Activated CD4-positive, alpha-beta memory T cell treated with anti-CD3 and anti-CD28 coated beads for 36 hours (primary cell): ENCODE measurements around the gene MMP3. TPM values are rescaled to one million over a fixed set of nuclear protein-coding genes. Genes with fewer than 3 reads are reported as not detected.

Experiments
- CTCF ChIA-PET: fragments of 350-600 bp; sonication (Branson Sonifier 250); formaldehyde crosslinking; loops from one replicate; lab custom pipeline; 2021; ENCODE audit warnings: antibody characterized with exemption, inconsistent platforms; lab: Charles Lee
- POLR2A ChIA-PET: fragments of 350-600 bp; sonication (Branson Sonifier 250); formaldehyde crosslinking; loops from one replicate; lab custom pipeline; 2021; ENCODE audit warnings: antibody characterized with exemption; lab: Charles Lee
- DNase-seq: peaks from one replicate; pipeline ENCODE4 v3.0.0-alpha.2; 2020
- H3K27ac Mint-ChIP-seq: one replicate; pipeline ENCODE4 v1.8.0; 2021; ENCODE audit warnings: mixed read lengths
- H3K27me3 Mint-ChIP-seq: one replicate; pipeline ENCODE4 v1.8.0; 2021; ENCODE audit warnings: mixed read lengths
- H3K36me3 Mint-ChIP-seq: one replicate; pipeline ENCODE4 v1.8.0; 2021; ENCODE audit warnings: mixed read lengths
- H3K4me1 Mint-ChIP-seq: one replicate; pipeline ENCODE4 v1.8.0; 2021; ENCODE audit warnings: low read depth, mixed read lengths
- H3K4me3 Mint-ChIP-seq: one replicate; pipeline ENCODE4 v1.8.0; 2021; ENCODE audit warnings: mild to moderate bottlenecking, mixed read lengths
- H3K9me3 Mint-ChIP-seq: one replicate; pipeline ENCODE4 v1.8.0; 2021; ENCODE audit warnings: mixed read lengths
- intact Hi-C: fragments of 100-400 bp; cut with micrococcal nuclease; formaldehyde crosslinking; loops from one replicate; pipeline ENCODE4 v1.15.1; 2023
- total RNA-seq, 2 experiments: library from RNA; stranded (reverse); gene quantifications; one replicate each; pipeline ENCODE4 v1.2.3, GENCODE V29; 2021

MMP3 gene
- total RNA-seq, 2 experiments from 2014 or later, result not detected

DNA sequence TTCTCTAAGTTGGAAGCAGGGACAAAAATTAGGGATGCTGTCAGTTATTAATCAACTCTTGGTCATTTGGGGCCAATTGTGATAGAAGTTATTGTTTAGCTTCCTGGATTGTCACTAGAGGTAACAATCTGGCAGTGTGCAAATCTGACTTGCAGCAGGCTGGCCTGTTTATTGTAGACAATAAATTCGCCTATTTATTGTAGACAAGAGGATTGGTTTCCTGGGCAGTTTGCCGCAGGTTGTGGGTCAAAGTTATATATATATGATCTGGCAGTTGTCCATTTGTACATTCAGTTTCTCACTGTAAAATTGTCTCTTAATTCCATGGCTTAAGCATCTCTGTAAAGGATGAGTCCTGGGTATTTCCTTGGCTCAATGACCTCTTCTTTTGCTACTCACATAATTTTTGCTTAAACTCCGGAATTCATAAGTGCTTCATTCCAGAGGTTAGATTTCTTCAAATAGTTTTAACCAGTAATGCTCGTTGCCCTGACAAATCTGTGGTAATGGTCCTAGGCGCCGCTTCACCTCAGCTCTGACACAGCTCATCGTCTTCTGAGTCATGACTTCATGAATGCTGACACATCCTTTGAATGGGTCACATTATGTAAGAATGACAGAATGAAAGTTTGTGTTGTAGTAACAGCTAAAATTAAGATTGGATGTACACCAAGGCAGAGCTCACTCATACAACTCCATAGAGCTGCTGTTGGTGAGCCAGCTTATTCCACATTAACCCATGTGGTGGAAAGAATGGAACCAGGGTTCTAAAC lies 7.8 kb upstream of the MMP3 start:
- CTCF ChIA-PET, result no interaction called here
- Mint-ChIP-seq H3K27me3 (peaks cover 7% of the 10 kb centered on the region), H3K4me1 (no peaks in the 10 kb centered on the region), H3K4me3 (no peak overlapping the region), H3K36me3 (no peaks in the 10 kb centered on the region), H3K27ac (no peak overlapping the region), H3K9me3 (no peaks in the 10 kb centered on the region)
- POLR2A ChIA-PET, result no interaction called here
- DNase-seq, result no peak
- intact Hi-C loops, result no loop called here

DNA sequence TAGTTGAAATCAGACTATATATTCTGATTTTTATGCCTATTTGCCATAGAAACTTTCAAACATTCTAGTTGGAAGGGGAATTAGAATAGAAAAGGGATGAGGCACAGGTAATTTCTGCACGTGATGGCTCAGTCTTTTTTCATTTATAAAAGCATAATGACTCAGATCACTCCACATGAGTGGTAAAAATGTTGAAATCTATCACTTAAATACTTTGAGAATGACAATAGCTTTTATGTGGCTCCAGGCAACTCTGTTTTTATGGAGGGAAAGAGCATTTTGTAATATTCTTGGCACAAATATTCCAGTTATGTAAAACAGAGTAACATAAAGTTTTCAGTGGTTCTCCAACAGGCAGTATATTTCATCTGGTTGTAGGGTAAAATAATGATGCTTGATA lies 5.9 kb upstream of the MMP3 start:
- no peak for DNase-seq
- H3K4me3 Mint-ChIP-seq, result no peak overlapping the region
- H3K27ac Mint-ChIP-seq, result no peak overlapping the region
- no peaks in the 10 kb centered on the region for H3K9me3 Mint-ChIP-seq
- H3K36me3 Mint-ChIP-seq, result no peaks in the 10 kb centered on the region
- peaks cover 6% of the 10 kb centered on the region for H3K27me3 Mint-ChIP-seq
- CTCF ChIA-PET, result no interaction called here
- POLR2A ChIA-PET, result no interaction called here
- no peaks in the 10 kb centered on the region for H3K4me1 Mint-ChIP-seq
- intact Hi-C loops, result no loop called here

DNA sequence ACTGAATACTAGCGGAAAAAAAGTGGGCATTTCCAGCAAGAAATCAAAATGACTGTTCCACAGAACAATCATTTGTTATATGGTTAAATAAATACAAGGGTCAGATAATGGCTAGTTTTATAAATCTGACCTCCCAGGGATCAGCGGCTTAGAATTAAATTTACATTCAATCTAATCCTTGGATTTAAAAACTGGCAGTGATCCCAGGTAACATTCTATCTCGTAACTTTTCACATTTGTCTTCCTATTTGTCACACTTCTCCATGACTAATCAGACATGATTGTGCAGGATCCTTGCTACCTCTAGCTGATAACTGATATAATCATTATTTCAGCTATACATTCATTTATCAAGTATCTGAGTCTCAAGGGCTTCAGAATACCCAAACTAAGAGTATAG lies 2.9 kb upstream of the MMP3 start:
- ChIA-PET POLR2A (no interaction called here), CTCF (no interaction called here)
- H3K4me3 Mint-ChIP-seq, result no peak overlapping the region
- H3K4me1 Mint-ChIP-seq, result no peaks in the 10 kb centered on the region
- intact Hi-C loops, result no loop called here
- no peaks in the 10 kb centered on the region for H3K36me3 Mint-ChIP-seq
- DNase-seq, result no peak
- H3K27ac Mint-ChIP-seq, result no peak overlapping the region
- peaks cover 3% of the 10 kb centered on the region for H3K27me3 Mint-ChIP-seq
- H3K9me3 Mint-ChIP-seq, result no peaks in the 10 kb centered on the region

DNA sequence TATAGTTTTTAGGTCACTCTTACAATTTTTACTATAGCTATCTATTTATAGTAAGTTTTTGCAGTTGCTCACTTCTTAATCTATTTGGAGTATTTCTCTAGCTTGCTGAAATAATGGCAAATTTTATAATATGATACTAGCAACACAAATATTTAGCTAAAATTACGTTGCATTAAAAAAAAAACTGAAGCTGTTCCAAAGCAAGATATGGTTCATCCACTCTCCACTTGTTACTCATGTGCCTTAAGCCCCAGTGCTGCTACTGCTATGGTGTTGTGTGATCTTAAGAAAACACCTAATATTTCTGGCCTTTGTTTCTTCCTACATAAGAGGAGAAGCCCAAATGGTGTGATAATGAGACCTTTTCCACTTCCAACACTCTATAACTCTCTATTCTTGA lies 479 bp downstream of the MMP3 start:
- H3K36me3 Mint-ChIP-seq, result no peaks in the 10 kb centered on the region
- no peak overlapping the region for H3K4me3 Mint-ChIP-seq
- H3K9me3 Mint-ChIP-seq, result no peaks in the 10 kb centered on the region
- H3K27me3 Mint-ChIP-seq, result no peaks in the 10 kb centered on the region
- no peak for DNase-seq
- ChIA-PET CTCF (interaction anchor here (1.2 kb wide), 1 partner anchor 176 kb away, joined by 3 read pairs; no protein-coding TSS in a partner anchor), POLR2A (no interaction called here)
- H3K27ac Mint-ChIP-seq, result no peak overlapping the region
- intact Hi-C loops, result no loop called here
- H3K4me1 Mint-ChIP-seq, result no peaks in the 10 kb centered on the region

DNA sequence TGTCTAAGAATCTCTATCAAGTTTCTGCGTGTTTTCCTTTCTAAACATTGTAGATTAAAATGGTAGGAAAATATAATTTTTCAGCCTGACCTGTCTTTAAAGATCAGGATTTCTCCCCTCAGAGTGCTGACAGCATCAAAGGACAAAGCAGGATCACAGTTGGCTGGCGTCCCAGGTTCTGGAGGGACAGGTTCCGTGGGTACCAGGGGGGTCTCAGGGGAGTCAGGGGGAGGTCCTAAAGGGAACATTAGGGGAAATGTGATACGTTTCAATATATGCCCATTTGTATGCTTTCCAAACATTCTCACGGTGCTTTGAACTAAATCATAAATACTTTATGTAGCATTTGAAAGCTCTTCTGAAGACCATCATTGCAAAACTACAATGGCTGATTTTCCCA lies 3.4 kb downstream of the MMP3 start:
- Mint-ChIP-seq H3K9me3 (no peaks in the 10 kb centered on the region), H3K36me3 (no peaks in the 10 kb centered on the region), H3K4me3 (no peak overlapping the region), H3K4me1 (no peaks in the 10 kb centered on the region), H3K27me3 (no peaks in the 10 kb centered on the region), H3K27ac (no peak overlapping the region)
- intact Hi-C loops, result no loop called here
- ChIA-PET POLR2A (no interaction called here), CTCF (no interaction called here)
- DNase-seq, result no peak

DNA sequence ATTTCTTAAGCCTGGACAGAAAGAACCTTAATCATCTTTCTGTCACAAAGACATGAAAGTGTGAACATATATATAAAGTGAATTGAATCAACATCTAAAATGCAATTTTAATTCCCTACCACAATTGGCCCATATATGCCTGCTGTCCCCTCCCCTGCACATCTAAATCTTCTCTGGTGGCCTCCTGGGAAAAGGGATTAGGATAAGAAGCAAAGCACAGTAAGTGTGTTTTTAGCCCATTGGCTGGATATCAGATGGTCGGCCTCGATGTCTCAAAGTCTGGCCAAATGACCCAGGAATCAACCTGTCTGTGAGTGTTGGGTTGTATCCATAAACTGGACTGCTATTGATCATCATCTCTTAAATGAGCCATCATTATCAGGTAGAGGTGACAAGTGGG lies 5.8 kb downstream of the MMP3 start:
- POLR2A ChIA-PET, result no interaction called here
- H3K36me3 Mint-ChIP-seq, result no peaks in the 10 kb centered on the region
- H3K27me3 Mint-ChIP-seq, result no peaks in the 10 kb centered on the region
- H3K4me3 Mint-ChIP-seq, result no peak overlapping the region
- DNase-seq, result no peak
- CTCF ChIA-PET, result no interaction called here
- H3K9me3 Mint-ChIP-seq, result no peaks in the 10 kb centered on the region
- intact Hi-C loops, result no loop called here
- H3K27ac Mint-ChIP-seq, result no peak overlapping the region
- H3K4me1 Mint-ChIP-seq, result no peaks in the 10 kb centered on the region

DNA sequence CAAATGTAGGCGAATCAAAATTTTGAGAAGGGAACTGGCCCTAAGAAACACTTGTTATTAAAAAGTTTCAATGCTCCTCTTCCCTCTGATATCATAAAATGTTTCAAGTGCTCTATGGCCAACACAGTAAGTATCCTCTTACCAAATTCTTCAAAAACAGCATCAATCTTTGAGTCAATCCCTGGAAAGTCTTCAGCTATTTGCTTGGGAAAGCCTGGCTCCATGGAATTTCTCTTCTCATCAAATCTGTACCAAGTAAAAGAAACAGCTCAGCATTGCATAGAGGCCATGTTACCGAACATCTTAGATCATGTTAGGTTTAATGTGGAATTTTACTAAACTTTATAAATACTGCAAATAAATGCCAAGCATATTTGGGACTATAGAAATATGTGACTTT lies 6.3 kb downstream of the MMP3 start:
- H3K27ac Mint-ChIP-seq, result no peak overlapping the region
- no peaks in the 10 kb centered on the region for H3K9me3 Mint-ChIP-seq
- ChIA-PET POLR2A (no interaction called here), CTCF (no interaction called here)
- peaks cover 2% of the 10 kb centered on the region for H3K27me3 Mint-ChIP-seq
- H3K36me3 Mint-ChIP-seq, result no peaks in the 10 kb centered on the region
- intact Hi-C loops, result no loop called here
- no peak for DNase-seq
- H3K4me3 Mint-ChIP-seq, result no peak overlapping the region
- H3K4me1 Mint-ChIP-seq, result no peaks in the 10 kb centered on the region

DNA sequence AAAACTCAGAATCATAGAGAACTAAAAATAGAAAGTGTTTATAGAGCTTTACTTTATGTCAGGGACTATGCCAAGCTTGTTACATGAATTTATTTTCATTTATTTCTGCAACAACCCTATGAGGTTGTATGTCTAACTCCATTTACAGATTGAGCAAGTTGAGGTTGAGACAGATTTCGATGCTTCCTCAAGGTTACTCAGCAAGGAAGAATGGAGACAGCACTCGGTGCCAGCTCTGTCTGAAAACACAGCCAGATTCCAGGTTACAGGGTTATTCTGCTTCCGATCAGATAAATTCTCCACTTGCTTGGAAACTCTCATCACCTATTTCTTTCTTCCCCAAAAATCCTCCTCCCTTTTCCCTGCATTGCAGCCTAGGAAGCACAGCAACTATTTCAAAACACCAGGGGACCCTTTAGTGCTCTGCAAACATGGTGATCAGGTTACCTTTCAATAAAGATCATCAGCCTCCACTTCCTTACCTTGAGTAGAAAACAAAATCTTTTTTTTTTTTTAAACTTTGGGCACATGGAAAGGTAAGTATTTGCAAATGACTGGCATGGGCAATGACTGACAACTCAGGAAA lies 7.0 kb downstream of the MMP3 start:
- DNase-seq, result no peak
- H3K27me3 Mint-ChIP-seq, result peaks cover 9% of the 10 kb centered on the region
- H3K4me3 Mint-ChIP-seq, result no peak overlapping the region
- no peaks in the 10 kb centered on the region for H3K9me3 Mint-ChIP-seq
- CTCF ChIA-PET, result no interaction called here
- intact Hi-C loops, result no loop called here
- no peaks in the 10 kb centered on the region for H3K4me1 Mint-ChIP-seq
- POLR2A ChIA-PET, result no interaction called here
- H3K36me3 Mint-ChIP-seq, result no peaks in the 10 kb centered on the region
- H3K27ac Mint-ChIP-seq, result no peak overlapping the region

DNA sequence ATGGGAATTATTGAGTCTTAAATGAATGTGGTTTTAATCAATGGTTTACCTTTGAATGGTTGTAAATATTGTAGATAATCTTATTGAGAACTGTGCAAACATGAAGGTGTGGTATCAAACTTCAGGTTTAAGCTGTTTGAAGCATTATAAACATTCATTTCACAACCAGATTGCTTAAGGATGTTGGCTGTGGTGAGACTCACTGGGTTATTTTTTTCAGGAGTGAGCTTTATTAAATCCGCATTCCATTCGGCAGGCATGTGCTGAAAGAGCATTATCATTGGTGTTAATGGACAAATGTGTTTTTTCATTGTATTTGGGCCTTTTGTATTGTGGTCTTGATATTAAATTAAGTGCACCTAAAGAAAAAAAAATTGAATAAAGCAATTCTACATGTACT lies 9.7 kb downstream of the MMP3 start:
- Mint-ChIP-seq H3K4me3 (no peak overlapping the region), H3K4me1 (no peaks in the 10 kb centered on the region), H3K9me3 (no peaks in the 10 kb centered on the region), H3K36me3 (no peaks in the 10 kb centered on the region), H3K27me3 (peaks cover 19% of the 10 kb centered on the region), H3K27ac (no peak overlapping the region)
- DNase-seq, result no peak
- ChIA-PET POLR2A (no interaction called here), CTCF (no interaction called here)
- intact Hi-C loops, result no loop called here

DNA sequence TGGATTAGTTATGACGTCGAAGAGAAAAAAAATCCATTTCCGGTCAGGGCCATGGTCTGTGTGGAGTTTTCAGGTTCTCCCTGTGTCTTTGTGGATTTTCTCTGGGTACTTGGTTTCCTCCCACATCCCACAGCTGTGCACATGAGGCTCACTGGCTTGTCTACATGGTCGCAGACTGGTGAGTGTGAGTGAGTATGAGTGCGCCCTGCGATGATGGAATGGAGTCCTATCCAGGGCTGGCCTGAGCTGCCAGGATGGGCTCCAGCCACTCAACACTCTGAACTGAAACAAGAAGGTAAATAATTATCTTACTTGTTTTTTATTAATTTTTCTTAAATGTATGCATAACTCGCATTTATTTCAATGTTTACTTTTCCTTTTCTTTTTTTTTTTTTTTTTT lies 10.8 kb downstream of the MMP3 start:
- no peaks in the 10 kb centered on the region for H3K4me1 Mint-ChIP-seq
- DNase-seq, result no peak
- no peak overlapping the region for H3K4me3 Mint-ChIP-seq
- H3K27ac Mint-ChIP-seq, result no peak overlapping the region
- H3K27me3 Mint-ChIP-seq, result peaks cover 19% of the 10 kb centered on the region
- no peaks in the 10 kb centered on the region for H3K9me3 Mint-ChIP-seq
- ChIA-PET POLR2A (no interaction called here), CTCF (no interaction called here)
- intact Hi-C loops, result no loop called here
- H3K36me3 Mint-ChIP-seq, result no peaks in the 10 kb centered on the region

DNA sequence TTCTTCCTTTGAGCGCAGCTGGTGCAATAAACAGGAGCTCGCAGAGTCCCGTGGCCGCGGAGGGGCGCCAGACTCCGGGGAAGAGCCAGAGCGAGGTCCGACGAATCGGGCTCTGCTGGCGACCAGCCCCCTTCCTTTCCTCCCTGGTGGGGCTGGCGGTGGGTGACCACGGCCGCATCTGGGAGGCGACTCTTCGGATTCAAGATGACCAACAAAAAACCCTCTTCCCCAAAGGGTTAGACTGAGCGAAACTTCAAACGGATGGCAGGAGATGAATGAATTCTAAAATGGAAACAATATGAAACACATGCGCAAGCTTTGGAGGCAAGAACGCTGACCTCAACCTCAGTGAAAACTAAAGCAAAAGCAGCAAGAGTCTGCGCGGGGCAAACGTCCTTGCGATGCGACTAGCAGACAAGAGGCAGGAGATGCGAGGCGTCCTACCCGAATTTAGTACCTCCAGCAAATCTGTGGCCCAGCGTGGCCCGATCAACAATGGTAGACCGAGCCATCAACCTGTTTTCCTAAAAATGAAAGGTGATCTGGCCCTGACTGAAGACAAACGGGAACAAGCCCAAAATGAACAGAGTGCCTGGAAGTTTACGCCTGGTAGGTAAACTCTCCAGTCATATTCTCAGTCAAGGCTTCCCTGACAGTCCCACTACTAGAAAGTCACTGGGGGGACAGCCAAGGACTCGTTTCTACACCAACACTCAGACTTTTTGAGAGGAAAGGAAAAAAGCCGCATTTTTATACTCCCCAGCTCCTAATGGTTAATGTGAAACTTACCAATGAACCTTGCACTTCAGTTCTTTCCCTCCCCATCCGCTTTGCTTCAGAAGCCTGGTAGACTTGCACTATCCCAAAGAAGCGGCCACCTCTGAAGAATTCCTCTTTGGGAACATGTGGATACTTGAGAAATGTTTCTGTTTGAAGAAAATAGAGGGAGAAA lies 11.6 kb downstream of the MMP3 start:
- ChIA-PET CTCF (interaction anchor here (1.0 kb wide), 1 partner anchor 110 kb away, joined by 3 read pairs; no protein-coding TSS in a partner anchor), POLR2A (no interaction called here)
- Mint-ChIP-seq H3K27ac (no peak overlapping the region), H3K9me3 (no peaks in the 10 kb centered on the region), H3K4me1 (no peaks in the 10 kb centered on the region), H3K36me3 (no peaks in the 10 kb centered on the region), H3K4me3 (no peak overlapping the region), H3K27me3 (peaks cover 23% of the 10 kb centered on the region)
- intact Hi-C loops, result no loop called here
- DNase-seq, result peak; percentile 31

DNA sequence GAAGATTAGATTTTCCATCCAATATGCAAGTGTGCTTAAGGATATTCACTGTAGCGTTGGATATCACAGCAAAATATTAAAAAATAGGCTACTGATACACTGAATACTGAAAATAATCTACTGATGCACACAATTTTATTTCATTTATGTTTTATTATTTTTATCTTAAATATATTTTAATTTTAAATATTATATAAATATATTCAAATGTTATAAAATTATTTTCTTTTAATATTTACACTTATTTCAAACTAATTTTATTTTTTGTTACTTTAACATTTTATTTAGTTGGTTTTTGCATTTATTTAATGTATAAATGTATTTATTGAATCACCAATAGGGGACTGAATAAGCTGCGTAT lies 12.3 kb downstream of the MMP3 start:
- POLR2A ChIA-PET, result no interaction called here
- DNase-seq, result no peak
- no peaks in the 10 kb centered on the region for H3K9me3 Mint-ChIP-seq
- CTCF ChIA-PET, result interaction anchor here (1.0 kb wide), 1 partner anchor 110 kb away, joined by 3 read pairs; no protein-coding TSS in a partner anchor
- intact Hi-C loops, result no loop called here
- H3K36me3 Mint-ChIP-seq, result no peaks in the 10 kb centered on the region
- H3K27ac Mint-ChIP-seq, result no peak overlapping the region
- no peak overlapping the region for H3K4me3 Mint-ChIP-seq
- H3K4me1 Mint-ChIP-seq, result no peaks in the 10 kb centered on the region
- peaks cover 25% of the 10 kb centered on the region for H3K27me3 Mint-ChIP-seq
